GM21390 (cell line): ENCODE measurements around the gene CLPX.
"Not testable (repeated sequence)": the region's sequence is repeated elsewhere in the genome, so short reads cannot be mapped to it uniquely, and the experiment has no call there.

Experiments
- ATAC-seq: cut with Tn5 transposase; IDR thresholded peaks from one replicate; pipeline ENCODE4 v1.9.1; 2021; ENCODE audit not compliant: unreplicated experiment

The CLPX gene

GRCh38 chr15:65105038-65105437 lies 80.1 kb downstream of the CLPX start:
- no peak for ATAC-seq

GRCh38 chr15:65102912-65103311 lies 82.2 kb downstream of the CLPX start:
- ATAC-seq, result no peak

- no peak for ATAC-seq
Measured at GRCh38 chr15:65101891-65102708, 83.0 kb downstream of the CLPX start.

DNA sequence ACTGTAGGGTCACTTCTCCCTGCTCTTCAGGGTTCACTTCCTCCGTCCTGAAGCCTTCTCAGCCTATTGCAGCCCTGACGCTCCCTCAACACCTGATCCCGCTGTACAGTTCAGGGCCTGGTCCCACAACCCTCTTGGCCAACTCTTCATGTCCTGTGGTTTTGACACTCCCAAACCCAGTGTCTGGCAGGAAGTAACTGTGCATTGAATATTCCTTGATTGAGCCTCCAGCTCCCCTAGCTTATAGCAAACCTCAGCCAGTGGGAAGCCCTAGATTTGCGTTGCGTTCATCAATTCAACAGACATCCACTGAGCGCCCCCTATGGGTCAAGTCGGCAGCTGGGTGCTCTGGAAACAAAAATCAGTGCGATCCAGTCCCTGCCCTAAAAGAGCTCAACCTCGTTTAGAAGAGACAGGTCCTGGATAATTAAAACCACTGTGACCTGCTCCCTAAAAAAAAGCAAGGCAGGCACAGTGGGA lies 83.7 kb downstream of the CLPX start:
- ATAC-seq, result no peak

- no peak for ATAC-seq
Measured at GRCh38 chr15:65100442-65100841, 84.7 kb downstream of the CLPX start.

- ATAC-seq, result not testable (repeated sequence)
Measured at GRCh38 chr15:65099801-65100200, 85.3 kb downstream of the CLPX start.

DNA sequence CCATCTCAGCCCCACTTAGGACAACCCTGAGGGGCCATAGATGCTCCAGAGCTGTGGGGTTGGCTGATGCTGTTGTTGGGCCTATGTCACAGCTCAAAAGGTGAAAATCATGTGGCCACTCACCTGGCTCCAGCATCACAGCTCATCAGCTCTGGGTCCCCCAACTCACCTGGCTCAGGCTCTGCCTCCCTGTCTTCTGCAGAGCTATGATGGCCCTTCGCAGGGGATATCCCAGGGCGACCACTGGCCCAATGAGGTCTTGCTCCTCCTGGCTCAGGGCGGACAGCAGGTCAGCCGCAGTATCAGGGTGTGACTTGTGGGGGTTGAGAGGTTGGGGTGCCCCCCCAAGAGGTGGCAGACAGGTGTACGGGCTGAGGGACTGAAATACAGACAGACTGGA lies 85.8 kb downstream of the CLPX start:
- no peak for ATAC-seq
